ENCODE results near the gene CTDSP2. TPM values are rescaled to one million over a fixed set of nuclear protein-coding genes. Genes with fewer than 3 reads are reported as not detected.

The CTDSP2 gene
- total and polyA plus RNA-seq, 10 of the 15 experiments (the other 5 are each of a cell fraction or from before 2014, with no cell fraction given), result 17.3 to 98.2 (median 54.1) TPM

- H3K36me3 ChIP-seq (ENCODE audit: control insufficient read depth in 2 of 2, insufficient read depth in 2 of 2, low read length in 1 of 2), result no peaks in the 10 kb centered on the region
- TF ChIP-seq RUNX3 (IDR thresholded peaks at IDR 0.05; ENCODE audit: low read length) (no peak), HCFC1 (IDR thresholded peaks at IDR 0.05; ENCODE audit: low read length) (no peak), DPF2 (IDR thresholded peaks at IDR 0.05) (no peak), POLR2AphosphoS5 (IDR thresholded peaks at IDR 0.05; ENCODE audit: low read length) (no peak), CBX3 (IDR thresholded peaks at IDR 0.05; ENCODE audit: borderline replicate concordance, low read depth) (no peak), ZNF24 (IDR thresholded peaks at IDR 0.05) (no peak), EP300 (IDR thresholded peaks at IDR 0.05; ENCODE audit: borderline replicate concordance in 1 of 2, control insufficient read depth in 1 of 2, low read depth in 2 of 2, low read length in 2 of 2) (no peak), TCF7 (IDR thresholded peaks at IDR 0.05; ENCODE audit: borderline replicate concordance) (no peak), LARP7 (IDR thresholded peaks at IDR 0.05) (no peak), BMI1 (IDR thresholded peaks at IDR 0.05; ENCODE audit: borderline replicate concordance) (no peak), ZNF622 (IDR thresholded peaks at IDR 0.05) (no peak), TCF12 (IDR thresholded peaks at IDR 0.05; ENCODE audit: low read depth, low read length) (no peak), STAT3 (IDR thresholded peaks at IDR 0.05; ENCODE audit: low read depth, low read length) (no peak), SPI1 (IDR thresholded peaks at IDR 0.05; ENCODE audit: borderline replicate concordance, insufficient read depth, low read depth, low read length) (no peak), ZSCAN29 (IDR thresholded peaks at IDR 0.05) (no peak), CBX5 (IDR thresholded peaks at IDR 0.05; ENCODE audit: low read depth) (no peak), SP1 (IDR thresholded peaks at IDR 0.05; ENCODE audit: low read depth, low read length) (no peak), ZBTB11 (CRISPR knock-in tag; IDR thresholded peaks at IDR 0.05) (no peak)
- TF ChIP-seq, protein P1, sequence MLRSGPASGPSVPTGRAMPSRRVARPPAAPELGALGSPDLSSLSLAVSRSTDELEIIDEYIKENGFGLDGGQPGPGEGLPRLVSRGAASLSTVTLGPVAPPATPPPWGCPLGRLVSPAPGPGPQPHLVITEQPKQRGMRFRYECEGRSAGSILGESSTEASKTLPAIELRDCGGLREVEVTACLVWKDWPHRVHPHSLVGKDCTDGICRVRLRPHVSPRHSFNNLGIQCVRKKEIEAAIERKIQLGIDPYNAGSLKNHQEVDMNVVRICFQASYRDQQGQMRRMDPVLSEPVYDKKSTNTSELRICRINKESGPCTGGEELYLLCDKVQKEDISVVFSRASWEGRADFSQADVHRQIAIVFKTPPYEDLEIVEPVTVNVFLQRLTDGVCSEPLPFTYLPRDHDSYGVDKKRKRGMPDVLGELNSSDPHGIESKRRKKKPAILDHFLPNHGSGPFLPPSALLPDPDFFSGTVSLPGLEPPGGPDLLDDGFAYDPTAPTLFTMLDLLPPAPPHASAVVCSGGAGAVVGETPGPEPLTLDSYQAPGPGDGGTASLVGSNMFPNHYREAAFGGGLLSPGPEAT (IDR thresholded peaks at IDR 0.05; ENCODE audit: low read depth), result no peak
- DNase-seq (ENCODE audit: low read depth, low spot score) (no peak), FAIRE-seq (no peak), ATAC-seq (no peak; the same call in 2 of the 3 replicates)
- intact Hi-C loops (cut with micrococcal nuclease; ENCODE audit: unreplicated experiment) (no loop called here), in situ Hi-C loops (cut with MboI) (no loop called here)
- no peak overlapping the region for H3K27ac ChIP-seq (ENCODE audit: control insufficient read depth, insufficient read depth)
- no peaks in the 10 kb centered on the region; a peak in 2 of 4 replicates for H3K27me3 ChIP-seq (replicated peaks in 1 of 2; ENCODE audit: control insufficient read depth in 2 of 2, insufficient read depth in 2 of 2, low read length in 1 of 2)
- ChIA-PET SMC1A (ENCODE audit: uncharacterized antibody, unreplicated experiment) (interaction anchor here (1.2 to 1.7 kb wide), 2 partner anchors 9 to 12 kb away, joined by 4 read pairs; no protein-coding TSS in a partner anchor), POLR2A (no interaction called here), RAD21 (ENCODE audit: unreplicated experiment) (interaction anchor here (1.0 to 1.4 kb wide), 2 partner anchors 9 to 54 kb away, joined by 3 to 4 read pairs; no protein-coding TSS in a partner anchor), CTCF (interaction anchor here (1.0 kb wide), 1 partner anchor 9 kb away, joined by 4 read pairs; no protein-coding TSS in a partner anchor)
- H2AFZ ChIP-seq (ENCODE audit: control insufficient read depth, low read depth, low read length), result no peak overlapping the region
- H3K4me1 ChIP-seq (ENCODE audit: control insufficient read depth, insufficient read depth, low read length), result 0 out of 2 replicates have a peak, but pooled peaks cover 5% of the 10 kb centered on the region
- H3K9ac ChIP-seq (ENCODE audit: control insufficient read depth, insufficient read depth, low read length), result no peak overlapping the region
- no peaks in the 10 kb centered on the region; the same call in 2 of the 3 replicates for H3K9me3 ChIP-seq (replicated peaks; ENCODE audit: control insufficient read depth, insufficient read depth, low read length)
- no peaks in the 10 kb centered on the region for H3K79me2 ChIP-seq (ENCODE audit: control insufficient read depth, insufficient read depth, low read length)
- 39% methylated on average over 2 of the region's 2 CpGs for WGBS (ENCODE audit: insufficient coverage, insufficient replicate concordance, low lambda C conversion rate, missing lambda C conversion rate)
- no peak overlapping the region for H3K4me3 ChIP-seq
- BruUV-seq (replicated peaks), result no TSS peak
- no peak overlapping the region for H3K4me2 ChIP-seq (ENCODE audit: control insufficient read depth, insufficient read depth)
- H4K20me1 ChIP-seq (ENCODE audit: control insufficient read depth, insufficient read depth), result no peaks in the 10 kb centered on the region
Observed at GRCh38 chr12:57886542-57886941, 40.0 kb upstream of the CTDSP2 start.
